Measurements from ENCODE around the gene NLRX1. TPM values are rescaled to one million over a fixed set of nuclear protein-coding genes. Genes with fewer than 3 reads are reported as not detected.
"Not testable (repeated sequence)": the region's sequence is repeated elsewhere in the genome, so short reads cannot be mapped to it uniquely, and the experiment has no call there.

The NLRX1 gene
- 0.24 and 0.25 TPM in 2 replicates for total RNA-seq (2014; rRNA removed; shearing (Covaris generic))

DNA sequence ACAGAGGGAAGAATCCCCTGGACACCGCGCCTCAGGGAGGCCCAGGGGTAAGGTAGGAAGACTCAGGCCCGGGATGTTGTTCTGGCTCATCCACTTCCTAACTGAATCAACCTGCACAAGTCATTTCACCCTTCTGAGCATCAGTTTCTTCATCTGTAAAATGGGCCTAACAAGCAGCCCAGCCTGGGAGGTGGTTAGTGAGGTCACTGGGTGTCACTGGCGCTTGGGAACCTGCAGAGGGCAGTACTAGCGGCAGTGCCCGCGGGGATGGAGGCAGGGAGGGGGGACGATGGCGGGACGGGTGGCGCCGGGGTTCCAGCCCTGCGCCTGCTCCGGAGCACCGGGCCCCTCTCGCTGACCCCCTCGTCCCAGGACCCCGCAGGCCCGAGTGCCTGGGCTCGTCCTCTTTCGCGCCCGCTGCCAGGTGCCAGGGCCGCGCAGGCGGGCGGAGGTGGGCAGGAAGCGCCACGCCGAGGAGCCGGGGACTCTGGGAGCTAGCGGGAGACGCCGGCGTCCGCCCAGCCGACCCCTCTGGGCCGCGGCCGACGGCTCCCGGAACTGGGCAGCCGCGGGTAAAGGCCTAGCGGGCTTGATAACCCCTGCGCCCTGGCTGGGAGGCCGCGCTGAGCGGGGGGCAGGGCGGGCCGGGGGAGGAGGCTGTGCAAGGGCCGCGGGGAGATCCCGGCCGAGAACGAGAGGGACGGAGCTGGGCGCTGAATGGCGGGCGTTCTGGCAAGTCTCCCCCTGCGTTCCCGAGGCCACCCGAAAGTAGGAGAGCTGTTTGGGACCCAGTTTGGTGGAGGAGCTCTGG, at the start of gene NLRX1:
Gene NLRX1 (plus strand): TSS at position 255 of the 811 bp plus-strand sequence. CDS start 2,679 bp downstream, outside the sequence.
- H3K9me3 ChIP-seq (replicated peaks) = no peaks in the 10 kb centered on the region
- no peaks in the 10 kb centered on the region for H3K4me1 ChIP-seq
- no peaks in the 10 kb centered on the region for H3K36me3 ChIP-seq
- H3K27ac ChIP-seq = no peak within 1 kb of the TSS; the same call in 1 of the 2 replicates
- H3K27me3 ChIP-seq = no peaks in the 10 kb centered on the region
- DNase-seq = peak; percentile 37 to 40
- H3K4me3 ChIP-seq = peak within 1 kb of the TSS; percentile 54

GRCh38 chr11:119118946-119119345, 49.6 kb upstream of the NLRX1 start:
- no peaks in the 10 kb centered on the region for H3K27me3 ChIP-seq
- no peak for DNase-seq
- H3K36me3 ChIP-seq = no peaks in the 10 kb centered on the region
- H3K4me3 ChIP-seq = no peak overlapping the region
- no peaks in the 10 kb centered on the region for H3K9me3 ChIP-seq (replicated peaks)
- peaks cover 9% of the 10 kb centered on the region for H3K4me1 ChIP-seq
- H3K27ac ChIP-seq = no peak overlapping the region

- peaks cover 9% of the 10 kb centered on the region for H3K4me1 ChIP-seq
- H3K27ac ChIP-seq = peak overlapping the region; percentile 70
- H3K4me3 ChIP-seq = peak overlapping the region; percentile 99
- H3K27me3 ChIP-seq = no peaks in the 10 kb centered on the region
- DNase-seq = peak in 1 of 2 experiments; percentile 54
- 0 out of 2 replicates have a peak, but pooled peaks cover 2% of the 10 kb centered on the region for H3K36me3 ChIP-seq
- H3K9me3 ChIP-seq (replicated peaks) = no peaks in the 10 kb centered on the region
Observed at GRCh38 chr11:119120639-119121007, 47.9 kb upstream of the NLRX1 start.

GRCh38 chr11:119121008-119121810, 47.3 kb upstream of the NLRX1 start, which contains the start of gene HINFP:
TSS of gene HINFP (plus strand) at chr11:119121580. CDS start at chr11:119126945, 5,365 bp downstream.
- H3K9me3 ChIP-seq (replicated peaks) = no peaks in the 10 kb centered on the region
- H3K4me3 ChIP-seq = peak within 1 kb of the TSS; percentile 99
- H3K4me1 ChIP-seq = peaks cover 9% of the 10 kb centered on the region
- H3K27ac ChIP-seq = peak within 1 kb of the TSS; percentile 70
- peak; percentile 97 to 98 for DNase-seq
- 0 out of 2 replicates have a peak, but pooled peaks cover 2% of the 10 kb centered on the region for H3K36me3 ChIP-seq
- no peaks in the 10 kb centered on the region for H3K27me3 ChIP-seq

- 0 out of 2 replicates have a peak, but pooled peaks cover 2% of the 10 kb centered on the region for H3K36me3 ChIP-seq
- peak overlapping the region; percentile 49; the same call in 1 of the 2 replicates for H3K27ac ChIP-seq
- no peaks in the 10 kb centered on the region for H3K27me3 ChIP-seq
Observed at GRCh38 chr11:119121811-119122124, 46.8 kb upstream of the NLRX1 start.

DNA sequence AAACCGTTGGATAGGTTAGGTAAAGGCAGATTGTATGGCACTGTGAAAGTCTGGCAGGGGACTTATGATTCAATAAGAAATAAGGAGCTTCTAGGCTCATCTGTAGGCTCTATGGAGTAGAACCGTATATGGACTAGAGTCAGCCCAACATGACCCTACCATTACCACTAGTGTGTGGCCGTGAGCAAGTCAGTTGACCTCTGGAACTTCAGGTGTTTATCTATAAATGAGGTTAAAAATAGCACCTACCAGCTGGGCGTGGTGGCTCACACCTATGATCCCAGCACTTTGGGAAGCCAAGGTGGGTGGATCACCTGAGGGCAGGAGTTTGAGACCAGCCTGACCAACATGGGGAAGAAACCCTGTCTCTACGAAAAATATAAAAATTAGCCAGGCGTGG, 42.7 kb upstream of the NLRX1 start:
- Histone ChIP-seq H3K36me3 (0 out of 2 replicates have a peak, but pooled peaks cover 2% of the 10 kb centered on the region), H3K4me1 (peaks cover 1% of the 10 kb centered on the region), H3K27me3 (no peaks in the 10 kb centered on the region), H3K9me3 (replicated peaks) (no peaks in the 10 kb centered on the region), H3K27ac (no peak overlapping the region), H3K4me3 (no peak overlapping the region)
- no peak for DNase-seq

More at GRCh38 chr11:119121811-119122124, 46.8 kb upstream of the NLRX1 start:
- no peaks in the 10 kb centered on the region for H3K9me3 ChIP-seq (replicated peaks)
- peaks cover 9% of the 10 kb centered on the region for H3K4me1 ChIP-seq
- peak overlapping the region; percentile 99 for H3K4me3 ChIP-seq
- no peak for DNase-seq

- Histone ChIP-seq H3K9me3 (replicated peaks) (no peaks in the 10 kb centered on the region), H3K36me3 (0 out of 2 replicates have a peak, but pooled peaks cover 2% of the 10 kb centered on the region), H3K4me3 (no peak overlapping the region), H3K27ac (no peak overlapping the region), H3K27me3 (no peaks in the 10 kb centered on the region), H3K4me1 (no peaks in the 10 kb centered on the region)
- no peak for DNase-seq
Observed at GRCh38 chr11:119126675-119127268, 41.8 kb upstream of the NLRX1 start.

DNA sequence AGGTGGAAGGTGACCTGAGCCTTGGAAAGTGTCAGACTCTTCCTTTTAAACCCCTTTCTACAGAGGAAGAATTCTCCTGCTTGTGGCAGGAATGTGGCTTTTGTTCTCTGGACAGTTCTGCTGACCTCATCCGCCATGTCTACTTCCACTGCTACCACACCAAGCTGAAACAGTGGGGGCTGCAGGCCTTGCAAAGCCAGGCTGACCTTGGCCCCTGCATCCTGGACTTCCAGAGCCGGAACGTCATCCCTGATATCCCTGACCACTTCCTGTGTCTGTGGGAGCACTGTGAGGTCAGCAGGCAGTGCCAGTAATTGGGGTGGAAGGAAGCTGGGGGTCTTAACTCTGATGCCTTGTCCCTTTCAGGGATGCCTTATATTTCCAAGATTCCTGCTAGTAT, 37.9 kb upstream of the NLRX1 start:
- Histone ChIP-seq H3K4me3 (no peak overlapping the region), H3K27ac (no peak overlapping the region), H3K27me3 (no peaks in the 10 kb centered on the region), H3K9me3 (replicated peaks) (no peaks in the 10 kb centered on the region), H3K36me3 (peaks cover 7% of the 10 kb centered on the region), H3K4me1 (no peaks in the 10 kb centered on the region)
- DNase-seq = no peak

DNA sequence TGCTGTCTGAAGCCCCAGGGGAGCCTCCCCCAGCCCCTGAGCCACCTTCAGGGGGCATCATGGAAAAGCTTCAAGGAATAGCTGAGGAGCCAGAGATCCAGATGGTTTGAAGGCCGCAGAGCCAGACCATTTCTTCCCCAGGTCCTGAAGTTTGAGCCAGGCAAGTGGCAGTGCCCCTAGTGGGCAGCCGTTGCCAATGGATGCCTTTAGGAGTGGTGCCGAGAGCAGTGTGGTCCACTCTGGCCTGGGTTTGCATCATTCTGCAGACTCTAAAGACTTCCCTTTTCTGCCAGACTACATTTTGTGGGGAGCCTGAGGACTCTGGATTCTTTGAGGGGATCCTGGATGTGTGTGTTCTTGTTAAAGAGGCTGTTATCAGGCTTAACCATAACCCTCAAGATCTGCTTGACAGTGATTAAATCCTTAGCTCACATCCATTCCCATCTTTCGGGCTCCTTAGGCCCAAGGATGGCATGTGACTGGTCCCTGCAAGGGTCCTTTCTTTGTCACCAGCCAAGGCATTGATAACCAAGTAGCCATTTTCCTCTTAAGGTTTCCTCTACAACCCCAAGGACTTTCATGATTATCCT, 34.0 kb upstream of the NLRX1 start:
- Histone ChIP-seq H3K27me3 (no peaks in the 10 kb centered on the region), H3K36me3 (peaks cover 7% of the 10 kb centered on the region), H3K9me3 (replicated peaks) (no peaks in the 10 kb centered on the region), H3K4me3 (no peak overlapping the region), H3K27ac (no peak overlapping the region), H3K4me1 (no peaks in the 10 kb centered on the region)
- DNase-seq = no peak

- not testable (repeated sequence) for DNase-seq; H3K27ac ChIP-seq; H3K9me3 ChIP-seq (replicated peaks); H3K36me3 ChIP-seq; H3K4me1 ChIP-seq; H3K27me3 ChIP-seq; H3K4me3 ChIP-seq
Observed at GRCh38 chr11:119139276-119139675, 29.2 kb upstream of the NLRX1 start.

DNA sequence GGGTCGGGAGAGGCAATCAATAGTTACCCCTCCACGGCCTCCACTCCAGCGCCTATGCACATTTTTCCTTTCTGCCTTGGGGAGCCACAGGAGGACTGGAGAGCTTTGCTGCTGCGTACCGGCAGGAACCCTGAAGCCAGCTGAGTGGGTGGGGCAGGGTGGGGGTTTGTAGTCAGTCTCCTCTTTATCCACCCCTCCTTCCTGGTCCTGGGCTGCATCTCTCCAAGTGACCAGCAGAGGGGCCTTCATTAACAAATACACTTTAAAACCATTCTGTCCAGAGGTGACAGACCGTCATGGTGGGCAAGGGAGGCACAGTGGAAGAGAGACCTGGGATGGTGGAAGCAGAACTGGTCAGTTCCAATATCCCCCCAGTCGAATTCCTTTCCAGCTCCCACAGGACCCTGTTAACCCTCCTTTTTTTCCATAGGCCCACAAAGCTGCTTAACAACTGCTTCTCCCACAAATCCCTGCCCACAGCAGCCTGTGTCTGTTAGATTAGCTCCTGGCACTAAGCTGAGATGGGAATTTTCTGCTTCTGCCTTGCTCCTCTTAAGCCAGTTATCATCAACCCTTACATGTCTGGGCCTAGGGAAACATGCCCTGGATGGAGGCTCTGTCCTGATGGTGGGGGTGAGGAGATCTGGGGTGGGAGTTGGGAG, 23.6 kb upstream of the NLRX1 start:
- no peak overlapping the region for H3K27ac ChIP-seq
- DNase-seq = peak; percentile 70 to 76

DNA sequence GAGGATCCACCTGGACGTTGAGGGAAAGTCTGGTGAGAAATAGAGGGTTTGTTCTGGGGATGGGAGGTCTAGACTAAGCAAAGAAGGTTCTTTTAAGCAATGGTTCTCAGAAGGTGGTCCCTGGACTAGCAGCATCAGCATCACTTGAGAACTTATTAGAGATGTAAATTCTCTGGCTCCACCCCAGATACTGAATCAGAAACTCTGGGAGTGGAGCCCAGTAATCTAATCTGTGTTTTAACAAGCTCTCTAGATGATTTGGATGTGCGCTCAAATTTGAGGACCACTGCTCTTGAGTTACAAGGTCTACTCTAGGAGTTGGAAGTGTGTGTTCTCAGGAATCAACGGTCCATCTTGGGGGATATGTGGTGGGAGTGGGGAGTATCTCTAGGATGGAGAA, 23.0 kb upstream of the NLRX1 start:
- Histone ChIP-seq H3K27me3 (peaks cover 8% of the 10 kb centered on the region; the same call in 1 of the 2 replicates), H3K4me3 (no peak overlapping the region), H3K4me1 (no peaks in the 10 kb centered on the region; the same call in 1 of the 2 replicates)

More for the DNA sequence above, 23.6 kb upstream of the NLRX1 start:
- Histone ChIP-seq H3K36me3 (no peaks in the 10 kb centered on the region), H3K4me1 (no peaks in the 10 kb centered on the region; the same call in 1 of the 2 replicates), H3K9me3 (replicated peaks) (no peaks in the 10 kb centered on the region), H3K4me3 (no peak overlapping the region), H3K27me3 (peaks cover 2% of the 10 kb centered on the region; the same call in 1 of the 2 replicates)

DNA sequence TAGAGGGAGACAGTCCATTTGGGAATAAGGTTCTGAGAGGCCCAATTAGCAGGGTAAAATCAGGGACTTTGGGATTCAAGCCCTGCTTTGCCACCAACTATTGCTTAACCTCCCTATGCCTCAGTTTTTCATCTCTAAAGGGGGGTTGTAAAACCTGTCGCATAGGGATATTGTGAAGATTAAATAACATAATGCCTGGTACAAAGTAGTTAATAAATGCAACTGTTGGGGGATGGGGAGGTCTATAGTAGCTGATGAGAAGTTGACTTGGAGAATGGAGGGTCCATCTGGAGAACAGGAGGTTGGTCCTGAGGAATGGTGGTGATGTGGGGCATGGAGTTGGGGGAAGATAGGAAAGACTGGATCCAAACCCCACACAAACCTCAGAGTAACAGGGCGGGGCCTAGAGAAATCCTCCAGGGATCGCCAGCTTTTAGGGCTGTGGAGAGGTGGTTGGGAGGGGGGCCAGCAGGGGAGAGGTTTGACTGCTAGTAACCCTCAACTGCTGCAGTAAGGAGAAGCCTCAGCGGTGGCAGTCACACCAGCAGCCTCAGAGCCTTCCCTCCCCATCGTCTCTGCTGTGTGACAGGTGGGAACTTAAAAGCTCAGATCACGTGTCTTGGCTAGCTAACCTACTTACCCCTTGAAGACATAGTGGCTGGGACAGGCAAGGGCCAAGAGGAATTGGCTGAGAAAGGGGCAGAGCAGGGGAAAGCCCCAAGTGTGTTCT, 20.8 kb upstream of the NLRX1 start:
- Histone ChIP-seq H3K27ac (no peak overlapping the region), H3K36me3 (no peaks in the 10 kb centered on the region), H3K4me1 (no peaks in the 10 kb centered on the region; the same call in 1 of the 2 replicates), H3K4me3 (no peak overlapping the region), H3K9me3 (replicated peaks) (no peaks in the 10 kb centered on the region), H3K27me3 (peaks cover 11% of the 10 kb centered on the region; the same call in 1 of the 2 replicates)
- peak in 1 of 2 experiments; percentile 19 for DNase-seq

More for the DNA sequence above, 23.0 kb upstream of the NLRX1 start:
- Histone ChIP-seq H3K36me3 (no peaks in the 10 kb centered on the region), H3K27ac (no peak overlapping the region), H3K9me3 (replicated peaks) (no peaks in the 10 kb centered on the region)
- DNase-seq = no peak

Data from SJCRH30 (cell line).